ENCODE measurements around the gene LRRC59. TPM values are rescaled to one million over a fixed set of nuclear protein-coding genes. Genes with fewer than 3 reads are reported as not detected.

LRRC59 gene
- total RNA-seq, 1 donor from 2014 or later: 94.5 TPM

GRCh38 chr17:50388728-50389127 is 8.6 kb downstream of the LRRC59 start:
- no peak for DNase-seq (ENCODE audit: low read depth)

- no peak for DNase-seq (ENCODE audit: low read depth)
Measured at GRCh38 chr17:50386510-50386909, 10.8 kb downstream of the LRRC59 start.

DNA sequence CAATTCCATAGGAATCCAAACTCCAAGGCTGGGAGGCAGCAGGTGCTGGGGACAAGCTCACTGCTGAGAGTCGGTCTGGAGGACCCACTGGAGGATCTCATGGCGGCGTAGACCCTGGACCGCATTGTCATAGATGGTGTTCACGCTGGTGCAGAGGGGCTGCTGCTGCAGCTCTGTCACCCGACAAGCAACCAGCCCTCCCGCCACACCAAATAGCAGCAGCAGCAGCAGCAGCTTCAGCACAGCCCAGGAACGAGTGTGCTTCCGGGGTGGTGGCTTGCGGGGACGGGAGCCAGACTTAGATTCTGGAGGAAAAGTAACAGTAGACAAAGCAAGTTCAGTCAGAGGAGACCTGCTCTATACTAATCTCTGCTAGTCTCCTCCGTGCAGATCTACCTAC is 14.4 kb downstream of the LRRC59 start:
- no peak for DNase-seq (ENCODE audit: low read depth)

- DNase-seq (ENCODE audit: low read depth): peak; percentile 43
Measured at GRCh38 chr17:50381920-50382319, 15.4 kb downstream of the LRRC59 start.

DNA sequence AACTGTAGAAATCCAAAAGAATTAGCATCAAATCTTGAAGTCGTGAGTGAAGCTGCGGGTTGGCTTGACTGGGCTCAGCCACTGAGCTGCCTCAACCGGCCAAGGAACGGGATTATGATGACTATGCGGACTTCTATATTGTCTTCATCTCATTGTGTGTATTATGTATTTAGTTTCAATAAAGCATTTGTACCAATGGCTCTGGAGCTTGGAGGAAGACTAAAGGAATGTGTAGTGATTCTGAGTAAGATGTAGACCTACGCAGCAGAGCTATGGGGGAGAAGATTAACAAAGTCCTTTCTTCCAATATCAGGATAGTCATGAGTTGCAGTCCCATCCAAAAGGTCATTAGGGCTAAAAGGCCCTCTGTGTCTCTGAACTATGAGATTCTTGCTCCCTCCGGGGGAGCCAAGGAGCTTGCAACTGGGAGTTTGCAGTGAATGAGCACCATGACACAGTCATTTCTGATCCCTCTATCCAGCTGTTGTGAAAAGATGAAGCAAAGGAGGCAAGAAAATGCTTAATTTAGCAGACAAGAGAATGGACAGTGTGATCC is 16.0 kb downstream of the LRRC59 start:
- no peak for DNase-seq (ENCODE audit: low read depth)

GRCh38 chr17:50380369-50381259 is 16.7 kb downstream of the LRRC59 start:
- no peak for DNase-seq (ENCODE audit: low read depth)

GRCh38 chr17:50379351-50380132 is 17.8 kb downstream of the LRRC59 start:
- DNase-seq (ENCODE audit: low read depth): no peak

DNA sequence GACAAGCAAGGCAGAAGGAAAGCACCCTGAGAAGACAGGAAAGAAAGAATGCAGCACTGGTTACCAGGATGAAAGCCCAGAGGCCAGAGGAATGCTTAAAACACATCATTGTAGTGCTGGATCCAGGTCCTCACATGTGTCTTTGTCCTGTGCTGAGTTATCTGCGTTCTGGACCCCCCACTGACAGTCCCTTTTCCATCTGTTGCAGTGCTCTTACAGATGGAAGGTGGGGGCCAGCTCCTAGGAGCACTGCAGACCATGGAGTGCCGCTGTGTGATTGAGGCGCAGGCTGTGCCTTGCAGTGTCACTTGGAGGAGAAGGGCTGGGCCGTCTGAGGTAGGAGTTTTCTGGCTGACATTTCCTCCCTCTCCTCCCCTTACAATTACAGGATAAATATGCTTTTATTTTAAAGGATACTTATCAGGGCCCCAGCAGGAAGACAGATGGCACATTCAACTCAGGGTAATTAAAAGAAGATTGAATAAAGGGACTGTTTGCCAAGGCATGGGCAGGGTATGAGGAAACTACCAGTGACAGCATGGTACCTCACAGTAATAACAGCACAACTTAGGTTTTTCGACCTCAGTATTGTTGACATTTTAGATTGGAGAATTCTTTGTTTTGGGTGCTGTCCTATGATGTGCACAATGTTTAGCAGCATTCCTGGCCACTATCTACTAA is 21.3 kb downstream of the LRRC59 start:
- no peak for DNase-seq (ENCODE audit: low read depth)

- no peak for DNase-seq (ENCODE audit: low read depth)
Measured at GRCh38 chr17:50373705-50374104, 23.6 kb downstream of the LRRC59 start.

- peak; percentile 91 for DNase-seq (ENCODE audit: low read depth)
Measured at GRCh38 chr17:50372758-50373556, 24.4 kb downstream of the LRRC59 start, which contains the start of the genes EME1 and MRPL27. Gene EME1, plus strand, starts transcription at chr17:50373229. Its CDS starts 1,980 bp downstream, at chr17:50375209. Gene MRPL27, minus strand, starts transcription at chr17:50373184. Its CDS starts 14 bp downstream, at chr17:50373170.

DNA sequence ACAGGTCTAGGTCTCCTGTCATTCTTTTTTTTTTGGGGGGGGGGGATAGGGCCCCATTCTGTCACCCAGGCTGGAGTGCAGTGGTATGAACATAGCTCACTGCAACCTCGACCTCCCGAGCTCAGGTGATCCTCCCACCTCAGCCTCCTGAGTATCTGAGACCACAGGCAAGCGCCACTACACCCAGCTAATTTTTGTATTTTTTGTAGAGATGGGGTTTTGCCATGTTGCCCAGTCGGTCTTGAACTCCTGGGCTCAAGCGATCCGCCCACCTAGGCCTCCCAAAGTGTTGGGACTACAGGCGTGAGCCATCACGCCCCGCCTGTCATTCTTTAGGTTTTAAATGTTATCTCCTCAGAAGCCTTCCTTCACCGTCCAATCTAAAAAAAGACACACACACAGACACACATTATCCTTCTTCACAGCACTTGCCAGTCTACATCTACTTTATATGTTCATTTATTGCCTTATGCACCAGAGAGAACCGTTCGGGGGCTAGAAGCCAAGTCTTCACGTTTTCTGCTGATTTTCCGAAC is 25.0 kb downstream of the LRRC59 start:
- DNase-seq (ENCODE audit: low read depth): no peak

GRCh38 chr17:50371526-50371925 is 25.8 kb downstream of the LRRC59 start:
- no peak for DNase-seq (ENCODE audit: low read depth)

- no peak for DNase-seq (ENCODE audit: low read depth)
Measured at GRCh38 chr17:50370052-50370451, 27.3 kb downstream of the LRRC59 start.

- DNase-seq (ENCODE audit: low read depth): no peak
Measured at GRCh38 chr17:50367401-50367800, 29.9 kb downstream of the LRRC59 start.

- peak; percentile 62 for DNase-seq (ENCODE audit: low read depth)
Measured at GRCh38 chr17:50365649-50366393, 31.5 kb downstream of the LRRC59 start.

DNA sequence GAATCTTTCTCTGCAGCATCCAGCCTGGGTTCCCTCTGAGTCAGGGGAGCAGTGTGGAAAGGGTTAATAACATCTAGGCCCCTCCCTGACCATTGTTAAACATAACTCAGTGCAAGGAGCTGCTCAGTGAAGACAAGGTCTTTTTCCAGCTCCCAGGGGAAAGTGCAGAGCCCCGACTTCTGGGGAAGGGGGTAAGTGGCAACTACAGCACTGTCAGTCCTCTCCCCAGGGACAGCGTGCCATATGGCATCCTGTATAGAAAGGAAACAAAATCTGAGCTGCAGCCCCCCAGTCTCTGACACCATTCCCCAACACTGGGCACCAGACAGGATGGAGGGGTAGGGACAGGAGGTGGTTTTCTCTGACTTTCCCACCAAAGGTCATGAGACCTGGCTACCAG is 32.2 kb downstream of the LRRC59 start:
- no peak for DNase-seq (ENCODE audit: low read depth)

DNA sequence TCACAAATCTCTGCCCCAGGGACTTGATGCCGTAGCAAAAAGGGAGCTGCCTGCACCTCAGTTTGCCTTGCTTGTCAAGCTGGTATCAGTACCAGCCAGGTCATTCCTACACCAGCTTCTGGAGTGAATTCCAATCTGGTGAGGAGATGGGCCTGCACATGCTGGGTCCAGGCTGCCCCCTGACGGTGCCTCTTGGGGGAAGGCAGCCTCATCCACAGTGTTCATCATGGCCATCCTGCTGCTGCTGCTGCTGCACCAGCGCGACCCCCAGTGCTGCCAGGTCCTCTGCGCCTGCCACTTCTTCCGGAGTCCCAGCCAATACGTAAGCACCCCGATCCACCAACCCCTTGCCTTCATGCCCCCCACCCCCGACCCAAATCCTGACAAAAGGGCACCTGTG is 32.6 kb downstream of the LRRC59 start:
- DNase-seq (ENCODE audit: low read depth): peak; percentile 24

- DNase-seq (ENCODE audit: low read depth): no peak
Measured at GRCh38 chr17:50364061-50364458, 33.3 kb downstream of the LRRC59 start.
